ENCODE measurements around the gene NPFF. TPM values are rescaled to one million over a fixed set of nuclear protein-coding genes. Genes with fewer than 3 reads are reported as not detected.

NPFF gene
- polyA plus RNA-seq, 1 experiment: not detected

DNA sequence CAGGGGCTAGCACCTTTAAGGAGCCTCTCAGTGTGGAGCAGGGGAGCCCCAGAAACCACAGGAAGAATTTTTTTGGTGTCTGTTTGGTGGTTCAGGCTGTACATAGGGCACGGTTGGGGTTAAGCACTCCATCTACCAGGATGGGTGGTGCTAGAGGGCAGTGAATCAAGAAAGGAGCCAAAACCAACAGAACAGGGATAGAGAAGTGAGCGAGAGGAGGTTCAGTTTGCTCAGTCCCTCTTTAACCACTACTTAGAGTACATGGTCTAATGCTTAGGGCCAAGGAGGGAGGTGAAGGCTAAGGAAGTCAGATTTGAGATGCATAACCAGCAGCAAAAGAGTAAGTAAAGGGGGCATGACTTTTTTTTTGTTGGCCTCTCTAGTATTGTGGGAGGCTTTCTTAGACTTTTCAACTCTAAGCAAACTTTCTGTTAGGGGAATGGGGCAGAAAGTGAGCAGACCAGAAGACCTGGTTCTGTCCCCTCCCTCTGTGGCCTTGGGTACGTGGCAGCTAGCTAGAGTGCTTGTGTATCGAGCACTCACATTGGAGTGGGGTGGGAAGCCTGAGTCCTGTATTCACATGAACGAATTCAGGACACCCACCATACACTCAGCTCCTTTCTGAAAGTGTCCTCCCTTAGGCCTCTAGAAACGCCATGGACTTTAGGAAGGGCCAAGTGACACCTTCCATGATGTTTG is 6.6 kb upstream of the NPFF start:
- CTCF ChIA-PET: interaction anchor here (1.1 kb wide), 1 partner anchor 162 kb away, joined by 5 read pairs; the partner anchor contains the start of gene ATP5MC2
- DNase-seq (ENCODE audit: low read depth, low spot score): no peak
- no peak overlapping the region for H3K27ac ChIP-seq (ENCODE audit: low read depth, low read length)
- TF ChIP-seq, protein P1, sequence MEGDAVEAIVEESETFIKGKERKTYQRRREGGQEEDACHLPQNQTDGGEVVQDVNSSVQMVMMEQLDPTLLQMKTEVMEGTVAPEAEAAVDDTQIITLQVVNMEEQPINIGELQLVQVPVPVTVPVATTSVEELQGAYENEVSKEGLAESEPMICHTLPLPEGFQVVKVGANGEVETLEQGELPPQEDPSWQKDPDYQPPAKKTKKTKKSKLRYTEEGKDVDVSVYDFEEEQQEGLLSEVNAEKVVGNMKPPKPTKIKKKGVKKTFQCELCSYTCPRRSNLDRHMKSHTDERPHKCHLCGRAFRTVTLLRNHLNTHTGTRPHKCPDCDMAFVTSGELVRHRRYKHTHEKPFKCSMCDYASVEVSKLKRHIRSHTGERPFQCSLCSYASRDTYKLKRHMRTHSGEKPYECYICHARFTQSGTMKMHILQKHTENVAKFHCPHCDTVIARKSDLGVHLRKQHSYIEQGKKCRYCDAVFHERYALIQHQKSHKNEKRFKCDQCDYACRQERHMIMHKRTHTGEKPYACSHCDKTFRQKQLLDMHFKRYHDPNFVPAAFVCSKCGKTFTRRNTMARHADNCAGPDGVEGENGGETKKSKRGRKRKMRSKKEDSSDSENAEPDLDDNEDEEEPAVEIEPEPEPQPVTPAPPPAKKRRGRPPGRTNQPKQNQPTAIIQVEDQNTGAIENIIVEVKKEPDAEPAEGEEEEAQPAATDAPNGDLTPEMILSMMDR (IDR thresholded peaks at IDR 0.05; ENCODE audit: low read depth, low read length): no peak
- POLR2A ChIA-PET: no interaction called here
- H3K27me3 ChIP-seq (ENCODE audit: control insufficient read depth, insufficient read depth, low read length): no peaks in the 10 kb centered on the region
- no peak overlapping the region for H3K4me3 ChIP-seq (ENCODE audit: low read depth, low read length)
- H3K9me3 ChIP-seq (ENCODE audit: control insufficient read depth, insufficient read depth, low read length): no peaks in the 10 kb centered on the region

DNA sequence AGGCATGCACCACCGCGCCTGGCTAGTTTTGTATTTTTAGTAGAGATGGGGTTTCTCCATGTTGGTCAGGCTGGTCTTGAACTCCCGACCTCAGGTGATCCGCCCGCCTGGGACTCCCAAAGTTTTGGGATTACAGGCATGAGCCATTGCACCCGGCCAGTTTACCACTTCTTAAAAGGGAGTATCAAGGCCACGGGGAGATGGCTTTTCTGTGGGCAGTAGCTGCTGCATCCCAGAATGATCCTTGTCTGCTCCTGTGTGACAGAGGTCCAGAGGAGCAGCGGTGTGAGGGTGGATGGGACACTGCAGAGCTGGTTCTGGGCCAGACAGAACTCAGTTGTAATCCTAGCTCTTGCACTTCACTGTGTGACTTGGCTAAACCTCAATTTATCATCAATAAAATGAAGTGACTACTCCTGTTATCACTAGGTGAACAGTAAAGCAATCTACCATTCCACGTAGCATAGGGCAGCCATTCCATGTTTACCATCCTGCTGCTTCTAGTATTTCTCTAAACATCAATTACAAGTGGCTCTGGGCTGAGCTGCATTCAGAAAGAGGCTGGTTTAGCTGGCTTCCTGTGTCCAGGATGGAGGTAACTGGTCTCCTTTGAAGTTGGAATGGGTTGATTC is 3.0 kb upstream of the NPFF start:
- CTCF ChIA-PET: interaction anchor here (0.7 to 4.5 kb wide), 5 partner anchors 9 to 158 kb away, joined by 3 to 44 read pairs (median 3); partner anchors contain the start of gene TARBP2
- POLR2A ChIA-PET: interaction anchor here (0.9 to 1.4 kb wide), 2 partner anchors 10 to 40 kb away, joined by 3 to 8 read pairs; no protein-coding TSS in a partner anchor
- no peaks in the 10 kb centered on the region for H3K9me3 ChIP-seq (ENCODE audit: control insufficient read depth, insufficient read depth, low read length)

DNA sequence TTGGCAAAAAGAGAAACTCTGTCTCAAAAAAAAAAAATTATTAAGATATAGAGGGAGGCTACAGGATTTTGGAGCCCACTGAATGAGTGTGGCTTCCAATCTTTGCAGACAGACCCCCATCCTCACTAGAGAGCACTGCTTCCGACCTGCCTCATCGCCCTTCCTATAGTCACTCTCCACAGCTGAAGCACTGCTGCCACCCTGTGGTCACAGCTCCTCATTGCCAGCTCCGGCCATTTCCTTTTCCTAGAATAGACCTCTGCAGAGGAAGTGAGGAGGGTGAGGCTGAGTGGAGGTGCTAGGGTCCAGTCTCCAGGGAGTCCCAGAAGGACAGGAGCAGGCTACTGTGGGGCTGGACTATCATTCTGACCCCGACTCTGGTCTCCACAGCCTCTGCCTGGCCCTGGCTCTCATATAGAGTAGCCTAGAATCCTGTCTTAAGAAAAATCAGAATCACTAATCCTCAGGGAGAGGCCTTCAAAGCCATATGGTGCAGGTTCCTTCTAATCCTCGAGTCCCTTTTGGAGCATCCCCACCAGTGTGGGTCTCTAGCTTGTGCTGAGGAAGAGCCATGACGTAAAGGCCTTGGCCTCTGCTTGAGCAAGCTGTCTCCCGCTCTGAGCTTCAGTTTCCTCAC is 1.4 kb upstream of the NPFF start:
- POLR2A ChIA-PET: interaction anchor here (0.6 to 1.8 kb wide), 10 partner anchors 8 to 237 kb away, joined by 3 to 19 read pairs (median 4); partner anchors contain the start of genes AAAS, MAP3K12 and SP1
- H3K4me3 ChIP-seq (ENCODE audit: low read depth, low read length): no peak overlapping the region
- H3K27ac ChIP-seq (ENCODE audit: low read depth, low read length): no peak overlapping the region
- no peaks in the 10 kb centered on the region for H3K9me3 ChIP-seq (ENCODE audit: control insufficient read depth, insufficient read depth, low read length)
- TF ChIP-seq, protein P1 (IDR thresholded peaks at IDR 0.05; ENCODE audit: low read depth, low read length): peak; percentile 93
- no peaks in the 10 kb centered on the region for H3K27me3 ChIP-seq (ENCODE audit: control insufficient read depth, insufficient read depth, low read length)
- CTCF ChIA-PET: interaction anchor here (0.6 to 4.5 kb wide), 25 partner anchors 9 to 295 kb away, joined by 3 to 44 read pairs (median 5); partner anchors contain the start of genes AAAS and ATP5MC2
- peak; percentile 46 for DNase-seq (ENCODE audit: low read depth, low spot score)

More for the DNA sequence above, 3.0 kb upstream of the NPFF start:
- Histone ChIP-seq H3K27ac (ENCODE audit: low read depth, low read length) (no peak overlapping the region), H3K4me3 (ENCODE audit: low read depth, low read length) (no peak overlapping the region), H3K27me3 (ENCODE audit: control insufficient read depth, insufficient read depth, low read length) (no peaks in the 10 kb centered on the region)
- no peak for DNase-seq (ENCODE audit: low read depth, low spot score)
- TF ChIP-seq, protein P1 (IDR thresholded peaks at IDR 0.05; ENCODE audit: low read depth, low read length): no peak

DNA sequence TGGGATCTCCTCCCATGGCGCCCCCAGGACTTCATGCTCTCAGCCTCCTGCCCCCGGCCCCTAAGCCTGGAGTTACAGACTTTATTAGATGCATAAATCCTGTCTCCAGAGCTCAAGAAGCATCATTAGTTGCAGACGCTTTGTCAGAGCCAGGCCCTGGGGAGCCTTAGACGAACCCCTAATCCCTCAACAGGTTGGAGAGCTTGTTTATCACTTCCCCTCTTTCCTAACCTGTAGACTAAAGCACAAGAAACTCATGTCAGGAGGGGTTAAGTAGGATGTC is 260 bp upstream of the NPFF start:
- CTCF ChIA-PET: interaction anchor here (0.6 to 4.5 kb wide), 7 partner anchors 9 to 210 kb away, joined by 3 to 44 read pairs (median 4); partner anchors contain the start of gene AAAS
- POLR2A ChIA-PET: interaction anchor here (0.6 to 1.6 kb wide), 2 partner anchors 128 to 203 kb away, joined by 3 to 8 read pairs; partner anchors contain the start of gene SP1
- no peak for DNase-seq (ENCODE audit: low read depth, low spot score)
- Histone ChIP-seq H3K9me3 (ENCODE audit: control insufficient read depth, insufficient read depth, low read length) (no peaks in the 10 kb centered on the region; the same call in 1 of the 2 replicates), H3K27ac (ENCODE audit: low read depth, low read length) (no peak overlapping the region), H3K27me3 (ENCODE audit: control insufficient read depth, insufficient read depth, low read length) (no peaks in the 10 kb centered on the region), H3K4me3 (ENCODE audit: low read depth, low read length) (no peak overlapping the region)
- TF ChIP-seq, protein P1 (IDR thresholded peaks at IDR 0.05; ENCODE audit: low read depth, low read length): no peak
